Dermis microvascular lymphatic vessel endothelial cell (primary cell): Measurements from ENCODE around the gene CHD8. TPM values are rescaled to one million over a fixed set of nuclear protein-coding genes. Genes with fewer than 3 reads are reported as not detected.
"Not testable (repeated sequence)": the region's sequence is repeated elsewhere in the genome, so short reads cannot be mapped to it uniquely, and the experiment has no call there.

Source experiments
- DNase-seq, 2 donors: peaks; one replicate each; pipeline versions ENCODE4 v3.0.0 to v3.0.0-alpha.2; 2010; ENCODE audit warnings: low read depth in 2 of 2
- total RNA-seq: library from RNA; depleted of rRNA; stranded (reverse); fragments of >200 nt; gene quantifications from 2 replicates; pipeline ENCODE4 v1.2.1, GENCODE V29; 2014

Gene CHD8
- total RNA-seq, 1 donor from 2014 or later = 40.8 TPM

DNA sequence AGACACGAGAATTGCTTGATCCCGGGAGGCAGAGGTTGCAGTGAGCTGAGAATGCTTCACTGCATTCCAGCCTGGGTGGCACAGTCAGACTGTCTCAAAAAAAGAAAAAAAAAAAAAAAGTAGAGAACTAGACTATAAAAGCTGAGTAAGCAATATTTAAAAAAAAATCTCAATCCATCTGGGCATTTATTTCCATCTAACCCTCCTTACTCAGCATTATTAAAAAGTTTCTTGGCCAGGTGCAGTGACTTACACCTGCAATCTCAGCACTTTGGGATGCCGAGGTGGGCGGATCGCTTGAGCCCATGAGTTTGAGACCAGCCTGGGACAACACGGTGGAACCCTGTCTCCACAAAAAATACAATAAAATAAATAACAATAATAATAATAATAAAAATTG, 76.6 kb downstream of the CHD8 start:
- DNase-seq = no peak

DNA sequence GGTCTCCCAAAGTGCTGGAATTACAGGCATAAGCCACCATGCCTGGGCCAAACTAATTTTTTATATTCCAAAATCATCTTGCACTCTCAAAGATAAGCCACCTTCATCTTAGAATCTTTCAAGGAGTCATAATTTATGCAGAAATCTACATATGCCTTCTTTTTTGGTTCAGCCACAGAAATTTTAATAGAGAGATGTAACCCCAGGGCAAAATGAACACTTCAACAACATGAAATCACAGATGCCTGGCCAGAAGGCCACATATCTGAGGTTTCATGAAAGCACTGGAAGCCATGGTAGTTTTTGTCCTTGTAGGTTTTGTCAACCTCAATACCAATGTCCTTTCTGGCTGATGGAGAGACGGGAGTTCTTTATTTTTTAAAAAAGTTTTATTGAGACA, 81.9 kb downstream of the CHD8 start:
- no peak for DNase-seq

GRCh38 chr14:21372814-21373213, 83.1 kb downstream of the CHD8 start:
- DNase-seq = not testable (repeated sequence)

DNA sequence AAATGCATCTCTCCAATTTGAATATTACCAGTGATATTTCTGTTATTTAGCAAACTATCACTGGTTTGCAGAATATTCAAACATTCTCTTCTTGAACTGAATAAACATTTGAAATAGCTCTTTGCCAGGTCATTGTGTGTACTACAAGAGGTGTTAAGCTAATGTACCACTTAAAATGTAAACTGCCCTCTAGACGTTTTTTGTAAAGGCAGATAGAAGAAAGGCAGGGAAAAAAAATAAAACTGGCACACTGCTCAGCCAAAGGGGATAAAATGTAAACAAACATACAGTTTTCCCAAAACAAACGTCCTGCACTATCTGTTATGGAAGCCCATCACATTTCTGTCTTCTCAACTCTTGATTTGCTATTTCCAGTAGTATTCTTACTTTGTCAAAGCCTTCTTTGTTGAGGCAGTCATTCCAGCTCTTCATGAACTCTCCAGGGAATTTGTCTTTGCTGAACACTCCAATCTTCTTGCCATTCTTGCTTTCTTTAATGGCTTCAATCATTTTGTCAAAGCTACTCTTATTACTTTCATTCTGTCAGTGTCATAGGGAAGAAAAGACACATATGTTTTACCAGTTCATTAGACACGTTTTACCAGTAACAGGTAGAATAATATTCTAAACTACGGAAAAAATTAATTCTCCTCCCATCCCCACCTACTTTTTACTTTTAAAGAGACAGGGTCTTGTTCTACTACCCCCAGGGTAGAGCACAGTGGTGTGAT, 85.8 kb downstream of the CHD8 start:
- DNase-seq = no peak

GRCh38 chr14:21367582-21368144, 88.3 kb downstream of the CHD8 start:
- DNase-seq = no peak

DNA sequence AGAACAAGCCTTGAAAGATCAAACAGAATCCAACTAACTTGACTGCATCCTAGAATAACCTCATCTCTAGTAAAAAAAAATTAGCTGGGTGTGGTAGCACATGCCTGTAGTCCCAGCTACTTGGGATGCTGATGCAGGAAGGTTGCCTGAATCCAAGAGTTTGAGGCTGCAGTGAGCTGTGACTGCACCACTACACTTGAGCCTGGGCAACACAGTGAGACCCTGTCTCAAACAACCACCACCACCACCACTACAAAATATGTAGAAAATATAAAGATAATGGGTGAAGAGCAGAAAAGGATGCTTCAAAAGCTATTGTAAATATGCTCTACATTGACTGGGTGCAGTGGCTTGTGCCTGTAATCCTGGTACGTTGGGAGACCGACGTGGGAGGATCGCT, 99.4 kb downstream of the CHD8 start:
- DNase-seq = no peak

DNA sequence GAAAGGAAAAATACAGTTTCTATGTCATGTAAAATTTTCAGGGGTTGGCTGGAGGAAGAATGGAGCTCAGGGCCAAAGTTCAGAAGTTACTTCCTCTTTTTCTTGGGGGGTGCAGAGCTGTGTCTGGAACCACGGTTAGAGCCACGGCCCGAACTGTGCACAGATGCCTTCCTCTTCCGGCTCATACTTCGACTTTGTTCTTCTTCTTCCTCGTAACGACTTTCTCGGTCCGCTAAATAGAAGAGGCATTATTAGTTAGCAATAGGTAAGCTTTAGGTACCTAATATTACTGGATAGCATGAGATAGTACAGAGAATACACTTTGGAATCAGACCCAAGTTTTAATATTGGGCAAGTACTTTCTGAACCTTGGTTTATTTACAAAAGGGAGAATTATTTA, 103.3 kb downstream of the CHD8 start:
- DNase-seq = no peak

- DNase-seq = no peak
Observed at GRCh38 chr14:21350539-21350938, 105.4 kb downstream of the CHD8 start.

DNA sequence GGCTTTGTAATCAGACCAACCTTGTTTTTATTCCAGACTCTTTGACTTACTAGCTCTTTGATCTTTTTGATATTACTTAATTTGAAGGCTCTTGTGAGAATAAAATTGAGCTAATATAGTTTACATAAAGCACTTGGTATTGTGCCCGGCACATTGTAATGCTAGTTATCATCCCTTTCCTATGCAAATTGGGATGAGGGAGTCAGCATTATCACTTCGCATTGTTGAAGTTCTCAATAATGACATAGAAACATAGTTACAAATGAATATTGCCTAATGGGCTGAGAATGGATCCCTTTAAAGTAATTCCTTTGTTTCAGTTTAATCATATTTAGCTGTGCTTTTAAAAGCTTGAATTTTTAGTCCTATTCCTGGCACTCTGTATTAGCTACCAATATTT, 108.7 kb downstream of the CHD8 start:
- DNase-seq = no peak

DNA sequence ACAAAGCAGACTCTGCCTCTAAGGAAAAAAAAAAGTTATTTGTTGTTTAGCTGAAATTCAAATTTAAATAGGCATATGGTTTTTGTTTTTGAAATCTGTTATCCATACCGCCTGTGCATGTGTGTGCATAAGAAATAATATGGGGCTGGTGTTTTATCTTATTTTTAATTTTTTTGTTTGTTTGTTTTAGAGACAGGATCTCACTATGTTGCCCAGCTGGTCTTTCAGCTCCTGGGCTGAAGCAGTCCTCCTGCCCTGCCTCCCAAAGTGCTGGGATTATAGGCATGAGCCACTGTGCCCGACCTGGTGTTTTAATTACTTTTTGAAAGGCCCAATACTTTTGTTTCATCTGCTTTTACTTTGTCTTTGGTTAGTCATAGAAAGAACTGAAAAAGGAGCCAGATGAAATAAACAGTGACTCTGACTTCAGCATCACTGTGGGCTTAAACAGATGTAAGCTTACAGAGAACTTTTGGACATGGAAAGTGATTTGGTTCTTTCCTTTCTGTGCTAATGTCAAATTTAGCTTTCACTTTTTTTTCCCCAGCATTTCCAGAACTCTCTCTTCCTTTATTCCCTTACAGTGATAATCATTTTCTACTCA, 109.3 kb downstream of the CHD8 start:
- no peak for DNase-seq

DNA sequence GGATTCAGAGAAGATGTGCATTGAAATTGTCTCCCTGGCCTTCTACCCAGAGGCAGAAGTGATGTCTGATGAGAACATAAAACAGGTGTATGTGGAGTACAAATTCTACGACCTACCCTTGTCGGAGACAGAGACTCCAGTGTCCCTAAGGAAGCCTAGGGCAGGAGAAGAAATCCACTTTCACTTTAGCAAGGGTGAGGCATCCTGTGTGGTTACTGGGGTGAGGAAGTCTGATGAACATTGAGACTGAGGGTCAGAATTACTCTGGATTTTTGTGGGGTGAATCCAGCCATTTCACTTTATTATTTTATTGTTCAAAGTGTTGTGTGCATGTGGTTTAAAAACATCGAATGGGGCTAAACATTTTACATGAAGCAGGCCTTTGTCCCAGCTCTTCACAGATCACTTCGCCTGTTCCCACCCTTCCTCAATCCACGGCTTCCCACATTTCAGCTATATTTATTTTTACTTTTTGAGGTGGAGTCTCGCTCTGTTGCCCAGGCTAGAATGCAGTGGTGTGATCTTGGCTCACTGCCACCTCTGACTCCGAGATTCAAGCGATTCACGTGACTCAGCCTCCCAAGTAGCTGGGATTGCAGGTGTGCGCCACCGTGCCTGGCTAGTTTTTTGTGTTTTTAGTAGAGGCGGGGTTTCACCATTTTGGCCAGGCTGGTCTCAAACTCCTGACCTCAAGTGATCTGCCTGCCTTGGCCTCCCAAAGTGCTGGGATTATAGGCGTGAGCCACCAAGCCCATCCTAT, 112.7 kb downstream of the CHD8 start:
- DNase-seq = no peak

Other genes with a start within 250 kb of the CHD8 start
- 479 and 693 TPM in 2 replicates for gene HNRNPC, start 186.7 kb downstream of the CHD8 start, total RNA-seq
- 0.39 and 0.76 TPM in 2 replicates for gene RPGRIP1, start 176.0 kb downstream of the CHD8 start, total RNA-seq
- gene SUPT16H, start 72.1 kb downstream of the CHD8 start, total RNA-seq = 59.2 and 65.0 TPM in 2 replicates
- 22.0 and 29.3 TPM in 2 replicates for gene RAB2B, start 20.8 kb upstream of the CHD8 start, total RNA-seq
- 16.3 and 21.9 TPM in 2 replicates for gene TOX4, start 21.1 kb upstream of the CHD8 start, total RNA-seq
- 46.1 and 51.5 TPM in 2 replicates for gene METTL3, start 55.2 kb upstream of the CHD8 start, total RNA-seq
- 0.13 and 0.89 TPM in 2 replicates for gene SALL2, start 70.2 kb upstream of the CHD8 start, total RNA-seq
- not detected in 2 replicates for gene OR10G3, start 124.0 kb upstream of the CHD8 start, total RNA-seq
- gene OR10G2, start 178.8 kb upstream of the CHD8 start, total RNA-seq = not detected in 2 replicates
- not detected in 2 replicates for gene OR4E2, start 197.7 kb upstream of the CHD8 start, total RNA-seq
- gene OR4E1, start 217.7 kb upstream of the CHD8 start, total RNA-seq = not detected in 2 replicates